D341Med (cell line): ENCODE results near the gene GPR15LG.

Experiments
- DNase-seq: peaks from one replicate; pipeline ENCODE4 v3.0.0; 2012; ENCODE audit warnings: low spot score

The GPR15LG gene

DNA sequence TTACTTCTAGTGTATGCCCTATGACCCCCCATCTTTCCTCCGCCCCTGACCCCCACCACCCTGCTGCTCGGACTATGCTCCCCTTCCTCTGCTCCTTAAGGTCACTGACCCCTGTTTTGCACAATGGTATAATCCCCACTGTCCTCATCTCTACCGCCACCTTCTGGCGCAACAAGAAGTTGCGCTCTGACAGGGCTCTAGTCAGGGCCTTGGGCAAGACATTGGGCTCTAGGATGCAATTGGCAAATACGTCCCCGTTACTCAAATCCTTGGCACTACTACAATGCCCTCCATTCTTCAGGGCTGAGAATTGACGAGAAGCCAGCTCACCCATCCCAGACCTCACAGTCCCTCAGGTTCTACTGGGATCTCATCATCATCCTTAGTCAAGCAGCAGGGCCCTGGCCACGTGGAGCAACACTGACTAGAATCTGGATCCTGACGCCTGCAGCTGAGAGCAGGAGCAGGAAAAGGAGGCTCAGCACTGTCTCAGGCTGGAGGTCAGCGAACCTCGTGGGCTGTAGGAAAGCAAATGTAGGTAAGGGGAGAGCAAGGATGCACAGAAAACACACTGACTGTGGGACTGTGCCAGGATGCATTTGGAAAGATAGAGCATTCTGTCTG lies 41.1 kb downstream of the GPR15LG start:
- peak; percentile 52 for DNase-seq

DNA sequence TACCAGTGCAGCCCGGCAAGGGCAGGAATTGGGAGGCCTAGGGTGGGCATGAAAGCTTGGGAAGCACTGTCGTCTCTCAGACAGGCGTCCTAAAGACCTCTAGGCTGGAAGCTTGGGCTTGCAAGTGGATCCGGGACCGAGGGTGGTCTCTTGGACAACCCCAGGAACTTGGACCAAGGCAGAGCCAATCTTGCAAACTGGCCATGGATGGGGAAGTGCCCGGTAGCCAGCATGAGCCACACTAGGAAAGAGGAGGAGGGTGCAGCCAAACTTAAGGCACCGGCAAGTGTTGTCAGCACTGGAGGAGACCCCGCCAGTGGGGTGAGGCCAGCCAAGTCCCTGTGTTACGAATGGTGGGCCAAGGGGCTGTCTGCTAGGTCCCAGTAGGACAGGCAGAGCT lies 43.2 kb downstream of the GPR15LG start:
- no peak for DNase-seq

DNA sequence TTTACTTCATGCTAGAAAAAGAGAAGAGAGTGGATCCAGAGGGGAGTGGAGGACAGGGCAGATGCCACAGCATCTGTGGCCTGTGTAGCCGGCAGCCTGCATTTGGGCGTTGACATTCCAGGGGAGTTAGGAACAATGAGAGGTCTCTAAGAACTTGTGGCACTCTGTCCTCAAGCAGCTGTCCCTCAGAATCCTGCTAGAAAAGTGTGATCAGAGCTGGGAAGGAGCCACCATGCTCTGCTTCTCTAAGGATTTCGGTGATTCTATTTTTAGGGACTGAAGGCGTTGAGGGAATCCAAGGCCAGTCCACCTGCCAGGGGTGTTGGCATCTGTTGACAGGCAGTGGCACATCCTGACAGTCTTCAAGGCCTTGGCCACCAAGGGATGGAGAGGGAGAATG lies 44.1 kb downstream of the GPR15LG start:
- DNase-seq: no peak

DNA sequence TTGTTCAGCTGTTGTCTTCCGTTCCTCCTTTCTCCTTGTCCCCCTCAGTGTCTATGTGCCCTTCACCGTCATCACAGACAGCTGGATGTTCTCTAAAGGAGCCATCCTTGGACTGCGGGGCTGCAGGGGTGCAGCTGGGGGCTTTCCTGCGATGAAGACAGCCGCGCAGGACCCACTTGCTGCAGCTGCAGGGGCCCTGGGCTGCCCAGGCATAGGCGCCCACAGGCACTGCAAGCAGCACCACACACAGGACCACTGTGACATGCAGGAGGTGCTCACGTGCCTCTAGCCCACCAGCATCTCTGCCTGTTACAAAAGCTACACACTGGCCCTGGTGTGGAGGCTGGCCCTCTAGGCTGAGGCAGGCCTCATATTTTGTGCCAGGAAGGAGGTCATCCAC lies 48.3 kb downstream of the GPR15LG start:
- DNase-seq: no peak

DNA sequence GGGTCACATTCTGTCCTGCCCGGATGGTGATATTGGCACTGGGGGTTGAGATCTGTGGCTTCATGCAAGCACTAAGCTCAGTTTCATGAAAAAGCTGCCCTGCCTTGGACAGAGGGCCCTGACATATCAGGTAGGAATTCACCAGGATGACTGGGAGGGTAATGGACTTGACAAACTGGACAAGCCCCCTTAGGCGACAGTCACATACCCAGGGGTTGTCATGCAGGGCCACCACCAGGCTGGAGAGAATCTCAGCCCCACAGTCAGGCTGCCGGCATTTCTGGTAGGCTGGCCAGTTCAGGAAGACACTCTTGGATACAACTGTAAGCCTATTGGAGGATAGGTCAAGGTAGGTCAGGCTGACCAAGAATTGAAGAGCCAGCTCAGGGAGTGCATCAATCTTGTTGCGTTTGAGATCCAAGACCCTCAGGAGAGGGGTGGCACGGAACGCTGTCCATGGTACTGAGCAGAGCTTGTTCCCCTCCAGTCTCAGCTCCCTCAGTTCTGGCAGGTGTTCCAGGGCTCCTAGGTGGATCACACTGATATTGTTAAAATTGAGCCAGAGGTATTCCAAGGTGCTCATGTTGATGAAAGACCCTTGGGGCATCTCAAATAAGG lies 50.9 kb downstream of the GPR15LG start:
- no peak for DNase-seq

DNA sequence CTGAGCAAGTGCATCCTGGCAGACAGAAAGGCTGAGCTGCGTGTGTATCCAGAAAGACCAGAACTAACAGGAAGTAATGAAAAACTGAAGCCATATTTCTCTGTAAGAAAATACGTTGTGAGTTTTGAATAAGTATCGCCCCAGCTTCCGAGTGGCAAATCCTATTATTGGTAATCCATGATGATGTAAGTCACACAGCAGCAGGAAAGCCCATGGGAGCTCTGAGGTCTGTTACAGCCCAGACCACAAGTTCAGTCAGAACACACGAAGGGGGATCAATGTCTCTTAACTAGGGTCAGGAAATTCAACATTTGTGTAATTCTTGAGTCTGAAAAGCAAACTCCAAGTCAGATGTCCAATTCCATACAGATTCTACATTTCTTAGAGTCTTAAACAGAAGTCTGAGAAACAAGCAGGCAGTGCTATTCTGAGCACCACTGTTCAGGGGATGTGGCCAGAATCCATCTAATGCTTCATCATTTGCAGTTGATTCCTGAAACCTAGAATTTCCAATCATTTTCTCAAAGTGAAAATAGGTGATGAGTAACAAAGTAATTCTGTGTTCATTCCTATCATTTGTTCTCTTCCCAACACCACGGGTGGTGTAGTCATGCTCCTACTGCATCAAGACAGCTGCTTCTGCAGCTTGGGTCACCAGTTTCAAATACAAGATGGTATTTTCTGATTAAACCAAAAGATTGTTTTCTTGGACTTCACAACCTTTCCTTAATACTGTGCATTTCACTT lies 52.0 kb downstream of the GPR15LG start, which contains the start of gene LRIT2:
Gene LRIT2 (minus strand): TSS at position 118 of the 747 bp plus-strand sequence. CDS start 24 bp downstream, at position 94.
- peak; percentile 51 for DNase-seq

DNA sequence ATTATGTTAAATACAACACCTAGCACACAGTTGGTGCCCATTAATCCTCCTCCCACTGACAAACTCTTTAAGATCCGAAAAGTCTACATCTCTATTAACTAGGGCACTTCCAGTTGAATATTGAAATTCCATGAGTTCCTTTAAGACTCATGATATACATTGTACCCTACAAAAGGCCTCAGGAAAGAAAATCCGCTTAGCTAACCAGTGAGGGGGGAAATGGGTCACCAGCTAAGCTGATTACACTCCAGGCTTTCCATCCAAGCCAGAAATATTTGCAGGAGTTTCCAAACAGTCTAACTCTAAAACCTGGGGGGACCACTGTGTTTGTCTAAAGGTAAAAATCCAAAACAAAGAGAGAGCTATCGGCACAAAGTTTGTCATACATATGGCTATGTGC lies 53.0 kb downstream of the GPR15LG start:
- peak; percentile 46 for DNase-seq

DNA sequence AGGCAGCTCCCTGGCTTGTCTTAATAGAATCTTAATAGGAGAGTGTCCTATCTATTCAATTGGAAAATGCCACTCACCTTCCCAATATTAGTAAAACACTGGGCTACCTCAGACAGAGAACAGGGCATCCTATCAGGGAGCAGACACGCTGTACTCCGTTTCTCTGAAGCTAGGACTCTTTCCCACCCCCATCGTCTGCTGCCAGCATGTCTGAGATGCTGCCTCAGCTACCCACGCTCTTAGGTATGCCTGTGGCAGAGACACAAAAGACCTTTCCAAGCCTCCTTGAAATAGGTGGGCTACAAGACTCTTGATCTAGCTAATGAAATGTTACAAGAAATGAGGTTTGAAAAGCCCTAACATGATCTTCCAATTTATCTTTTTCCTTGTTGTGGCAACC lies 54.2 kb downstream of the GPR15LG start:
- no peak for DNase-seq

DNA sequence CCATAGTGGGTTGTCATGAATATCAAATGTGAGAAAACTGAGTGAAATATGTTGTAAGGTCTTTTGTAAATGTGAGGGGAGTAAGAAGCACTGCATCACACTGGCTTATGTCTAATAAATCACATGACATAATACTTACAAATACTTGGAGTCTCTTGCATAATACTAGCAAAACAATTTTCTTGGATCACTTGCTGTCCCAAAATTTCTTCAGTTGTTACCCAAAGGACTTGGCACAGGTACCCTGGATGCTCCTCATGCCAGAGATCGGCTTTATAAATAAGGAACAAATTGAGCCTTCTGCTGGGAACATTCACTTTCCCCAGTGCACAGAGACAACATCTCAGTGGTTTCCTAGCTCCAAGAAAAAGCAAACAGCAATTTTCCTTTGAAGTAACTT lies 56.8 kb downstream of the GPR15LG start:
- no peak for DNase-seq

DNA sequence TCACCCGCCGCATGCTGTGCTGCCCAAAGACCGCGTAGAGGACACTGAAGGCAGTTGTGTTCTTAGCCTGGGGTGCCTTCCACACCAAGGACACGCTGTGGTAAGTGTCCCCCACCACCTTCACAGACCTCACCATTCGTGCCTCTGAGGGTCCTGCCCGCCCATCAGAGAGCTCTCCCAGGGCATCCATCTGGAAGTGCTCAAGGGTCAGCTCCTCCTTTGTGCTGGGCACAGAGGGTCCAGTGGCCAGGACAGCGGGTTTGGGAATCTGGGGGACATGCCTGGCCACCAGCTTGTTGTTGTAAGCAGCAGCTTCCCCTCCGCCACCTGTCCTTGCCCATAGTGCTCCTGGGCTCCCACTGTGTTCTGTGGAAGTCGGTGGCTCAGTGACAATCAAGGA lies 58.8 kb downstream of the GPR15LG start:
- no peak for DNase-seq

DNA sequence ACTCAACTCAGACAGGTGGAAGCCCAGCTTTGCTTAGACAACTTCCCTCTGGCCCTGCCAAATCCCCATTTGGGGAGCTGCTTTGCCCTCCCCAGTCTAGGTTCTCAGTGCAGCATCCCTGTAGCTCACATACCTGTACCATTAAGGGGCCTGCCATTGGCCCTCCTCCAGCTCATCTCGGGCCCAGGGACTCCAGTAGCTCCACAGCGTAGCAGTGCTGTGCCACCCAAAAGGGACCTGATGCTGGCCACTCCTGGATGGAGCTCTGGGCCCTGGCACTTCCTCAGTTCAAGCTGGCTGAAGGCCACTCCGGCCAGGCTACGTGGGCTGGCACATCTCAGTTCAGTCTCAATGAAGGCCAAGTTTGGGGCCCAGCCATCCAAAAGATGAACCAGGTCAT lies 60.3 kb downstream of the GPR15LG start:
- no peak for DNase-seq

DNA sequence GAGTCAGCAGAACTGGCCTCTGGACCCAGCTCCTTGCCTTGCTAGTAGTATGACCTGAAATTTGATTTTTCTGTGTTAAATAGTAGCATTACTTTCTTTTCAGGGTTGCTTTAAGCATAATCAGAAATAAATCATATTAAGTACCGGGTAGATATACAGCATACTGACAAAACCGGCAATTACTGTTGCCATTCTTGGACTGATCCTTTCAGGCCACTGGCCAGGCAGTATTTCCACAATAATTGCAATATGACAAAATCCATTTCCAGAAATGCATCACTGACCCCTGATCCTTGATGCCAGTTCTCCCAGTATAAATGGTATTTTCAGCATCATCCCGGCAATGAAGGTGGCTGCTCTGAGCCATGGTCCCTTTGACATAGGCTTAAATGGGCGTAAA lies 60.9 kb downstream of the GPR15LG start:
- no peak for DNase-seq
